Activated naive CD4-positive, alpha-beta T cell treated with anti-CD3 and anti-CD28 coated beads for 36 hours (primary cell): ENCODE measurements around the gene TNIP1. TPM values are rescaled to one million over a fixed set of nuclear protein-coding genes. Genes with fewer than 3 reads are reported as not detected.
A peak's percentile ranks its signal among the peaks of the same experiment; 100 is the strongest.

ENCODE experiments used
- CTCF ChIA-PET: fragments of 350-600 bp; sonication (Branson Sonifier 250); formaldehyde crosslinking; loops from one replicate; lab custom pipeline; 2021; ENCODE audit warnings: antibody characterized with exemption; lab: Charles Lee
- DNase-seq: peaks from one replicate; pipeline ENCODE4 v3.0.0-alpha.2; 2020
- H3K27ac Mint-ChIP-seq: one replicate; pipeline ENCODE4 v1.8.0; 2021; ENCODE audit warnings: mild to moderate bottlenecking, mixed read lengths
- H3K27me3 Mint-ChIP-seq: one replicate; pipeline ENCODE4 v1.8.0; 2021; ENCODE audit warnings: low read depth, mixed read lengths
- H3K36me3 Mint-ChIP-seq: one replicate; pipeline ENCODE4 v1.8.0; 2021; ENCODE audit warnings: low read depth, mixed read lengths
- H3K4me1 Mint-ChIP-seq: one replicate; pipeline ENCODE4 v1.8.0; 2021; ENCODE audit warnings: low read depth, mixed read lengths
- H3K4me3 Mint-ChIP-seq: one replicate; pipeline ENCODE4 v1.8.0; 2021; ENCODE audit warnings: mild to moderate bottlenecking, moderate library complexity, mixed read lengths
- H3K9me3 Mint-ChIP-seq: one replicate; pipeline ENCODE4 v1.8.0; 2021; ENCODE audit warnings: mixed read lengths
- intact Hi-C: fragments of 100-400 bp; cut with micrococcal nuclease; formaldehyde crosslinking; loops from one replicate; pipeline ENCODE4 v1.15.1; 2023
- total RNA-seq, 2 experiments: library from RNA; stranded (reverse); gene quantifications; one replicate each; pipeline ENCODE4 v1.2.3, GENCODE V29; 2021

The TNIP1 gene
- total RNA-seq, result 100 to 1,000 TPM; 238 to 263 TPM

GRCh38 chr5:151080613-151081430 lies at the start of gene TNIP1:
TSS of gene TNIP1 (minus strand) at chr5:151081034. CDS start at chr5:151065095, 15,939 bp downstream.
- CTCF ChIA-PET, result interaction anchor here (0.7 to 3.4 kb wide), 8 partner anchors 8 to 70 kb away, joined by 3 to 39 read pairs (median 6); no protein-coding TSS in a partner anchor
- Mint-ChIP-seq H3K9me3 (no peaks in the 10 kb centered on the region), H3K4me1 (peaks cover 72% of the 10 kb centered on the region), H3K27ac (peak within 1 kb of the TSS; percentile 93), H3K4me3 (peak within 1 kb of the TSS; percentile 83), H3K27me3 (no peaks in the 10 kb centered on the region), H3K36me3 (peaks cover 43% of the 10 kb centered on the region)
- intact Hi-C loops, result loop anchor here (1.0 to 5.0 kb wide), 9 partner anchors 17 to 1724 kb away; partner anchors contain the start of genes ATOX1, CD74, G3BP1 and GM2A
- peak; percentile 94 for DNase-seq

GRCh38 chr5:151130235-151130921 lies 49.5 kb upstream of the TNIP1 start:
- Mint-ChIP-seq H3K4me3 (no peak overlapping the region), H3K4me1 (peaks cover 82% of the 10 kb centered on the region), H3K27me3 (no peaks in the 10 kb centered on the region), H3K27ac (peak overlapping the region; percentile 54), H3K36me3 (peaks cover 55% of the 10 kb centered on the region), H3K9me3 (no peaks in the 10 kb centered on the region)
- intact Hi-C loops, result no loop called here
- DNase-seq, result no peak
- CTCF ChIA-PET, result interaction anchor here (0.7 to 12.1 kb wide), 7 partner anchors 15 to 109 kb away, joined by 3 to 392 read pairs (median 8); partner anchors contain the start of gene ANXA6

GRCh38 chr5:151128817-151129216 lies 48.0 kb upstream of the TNIP1 start:
- no peak overlapping the region for H3K4me3 Mint-ChIP-seq
- H3K27me3 Mint-ChIP-seq, result no peaks in the 10 kb centered on the region
- H3K36me3 Mint-ChIP-seq, result peaks cover 58% of the 10 kb centered on the region
- peaks cover 86% of the 10 kb centered on the region for H3K4me1 Mint-ChIP-seq
- H3K9me3 Mint-ChIP-seq, result no peaks in the 10 kb centered on the region
- peak overlapping the region; percentile 79 for H3K27ac Mint-ChIP-seq
- intact Hi-C loops, result loop anchor here (5.0 kb wide), 1 partner anchor 393 kb away; no protein-coding TSS in a partner anchor
- peak; percentile 43 for DNase-seq
- CTCF ChIA-PET, result interaction anchor here (0.9 to 12.1 kb wide), 7 partner anchors 13 to 110 kb away, joined by 3 to 392 read pairs (median 8); partner anchors contain the start of gene ANXA6

- Mint-ChIP-seq H3K9me3 (no peaks in the 10 kb centered on the region), H3K27ac (peak overlapping the region; percentile 57), H3K27me3 (no peaks in the 10 kb centered on the region), H3K4me1 (peaks cover 84% of the 10 kb centered on the region), H3K4me3 (no peak overlapping the region), H3K36me3 (peaks cover 61% of the 10 kb centered on the region)
- CTCF ChIA-PET, result interaction anchor here (0.9 to 12.1 kb wide), 4 partner anchors 13 to 109 kb away, joined by 3 to 392 read pairs (median 124); no protein-coding TSS in a partner anchor
- DNase-seq, result no peak
- intact Hi-C loops, result loop anchor here (5.0 kb wide), 1 partner anchor 394 kb away; no protein-coding TSS in a partner anchor
Measured at GRCh38 chr5:151127926-151128325, 47.1 kb upstream of the TNIP1 start.

GRCh38 chr5:151126199-151126645 lies 45.4 kb upstream of the TNIP1 start:
- Mint-ChIP-seq H3K27ac (peak overlapping the region; percentile 90), H3K4me3 (no peak overlapping the region), H3K27me3 (no peaks in the 10 kb centered on the region), H3K4me1 (peaks cover 69% of the 10 kb centered on the region), H3K36me3 (peaks cover 61% of the 10 kb centered on the region), H3K9me3 (no peaks in the 10 kb centered on the region)
- DNase-seq, result peak; percentile 72
- CTCF ChIA-PET, result interaction anchor here (0.5 to 12.1 kb wide), 36 partner anchors 10 to 633 kb away, joined by 3 to 392 read pairs (median 4); partner anchors contain the start of genes ANXA6, CCDC69 and GM2A
- intact Hi-C loops, result loop anchor here (1.0 to 5.0 kb wide), 7 partner anchors 15 to 396 kb away; no protein-coding TSS in a partner anchor

- Mint-ChIP-seq H3K4me3 (peak overlapping the region; percentile 20), H3K9me3 (no peaks in the 10 kb centered on the region), H3K4me1 (peaks cover 62% of the 10 kb centered on the region), H3K27me3 (no peaks in the 10 kb centered on the region), H3K27ac (peak overlapping the region; percentile 90), H3K36me3 (peaks cover 57% of the 10 kb centered on the region)
- intact Hi-C loops, result loop anchor here (1.0 to 5.0 kb wide), 3 partner anchors 47 to 397 kb away; no protein-coding TSS in a partner anchor
- CTCF ChIA-PET, result interaction anchor here (0.6 to 12.1 kb wide), 33 partner anchors 10 to 667 kb away, joined by 3 to 392 read pairs (median 4); partner anchors contain the start of genes ANXA6, CCDC69, GM2A and RBM22
- peak; percentile 62 for DNase-seq
Measured at GRCh38 chr5:151125421-151125820, 44.6 kb upstream of the TNIP1 start.

- peaks cover 60% of the 10 kb centered on the region for H3K36me3 Mint-ChIP-seq
- CTCF ChIA-PET, result interaction anchor here (0.7 to 12.1 kb wide), 7 partner anchors 8 to 227 kb away, joined by 3 to 392 read pairs (median 7); partner anchors contain the start of gene ANXA6
- H3K4me3 Mint-ChIP-seq, result no peak overlapping the region
- peaks cover 55% of the 10 kb centered on the region for H3K4me1 Mint-ChIP-seq
- peak overlapping the region; percentile 90 for H3K27ac Mint-ChIP-seq
- intact Hi-C loops, result loop anchor here (2.0 kb wide), 1 partner anchor 45 kb away; no protein-coding TSS in a partner anchor
- peak; percentile 76 for DNase-seq
- H3K27me3 Mint-ChIP-seq, result no peaks in the 10 kb centered on the region
- H3K9me3 Mint-ChIP-seq, result no peaks in the 10 kb centered on the region
Measured at GRCh38 chr5:151123897-151124751, 43.3 kb upstream of the TNIP1 start.

GRCh38 chr5:151122828-151123227 lies 42.0 kb upstream of the TNIP1 start:
- Mint-ChIP-seq H3K27ac (peak overlapping the region; percentile 57), H3K36me3 (peaks cover 49% of the 10 kb centered on the region), H3K4me3 (no peak overlapping the region), H3K9me3 (no peaks in the 10 kb centered on the region), H3K27me3 (no peaks in the 10 kb centered on the region), H3K4me1 (peaks cover 43% of the 10 kb centered on the region)
- no peak for DNase-seq
- intact Hi-C loops, result no loop called here
- CTCF ChIA-PET, result interaction anchor here (0.7 to 12.1 kb wide), 3 partner anchors 8 to 42 kb away, joined by 7 to 392 read pairs (median 9); no protein-coding TSS in a partner anchor

GRCh38 chr5:151121665-151122064 lies 40.8 kb upstream of the TNIP1 start:
- H3K36me3 Mint-ChIP-seq, result peaks cover 50% of the 10 kb centered on the region
- CTCF ChIA-PET, result interaction anchor here (1.9 to 12.1 kb wide), 2 partner anchors 43 to 70 kb away, joined by 7 to 392 read pairs; no protein-coding TSS in a partner anchor
- DNase-seq, result no peak
- H3K27me3 Mint-ChIP-seq, result no peaks in the 10 kb centered on the region
- intact Hi-C loops, result no loop called here
- no peak overlapping the region for H3K4me3 Mint-ChIP-seq
- H3K9me3 Mint-ChIP-seq, result no peaks in the 10 kb centered on the region
- H3K27ac Mint-ChIP-seq, result peak overlapping the region; percentile 57
- H3K4me1 Mint-ChIP-seq, result peaks cover 34% of the 10 kb centered on the region

- no peak for DNase-seq
- Mint-ChIP-seq H3K4me3 (no peak overlapping the region), H3K27me3 (no peaks in the 10 kb centered on the region), H3K36me3 (peaks cover 46% of the 10 kb centered on the region), H3K27ac (peak overlapping the region; percentile 14), H3K4me1 (peaks cover 29% of the 10 kb centered on the region), H3K9me3 (no peaks in the 10 kb centered on the region)
- intact Hi-C loops, result no loop called here
- CTCF ChIA-PET, result interaction anchor here (0.8 to 12.1 kb wide), 3 partner anchors 44 to 69 kb away, joined by 3 to 392 read pairs (median 7); no protein-coding TSS in a partner anchor
Measured at GRCh38 chr5:151121095-151121494, 40.3 kb upstream of the TNIP1 start.
